ENCODE results near the gene PTGS1.

DNA sequence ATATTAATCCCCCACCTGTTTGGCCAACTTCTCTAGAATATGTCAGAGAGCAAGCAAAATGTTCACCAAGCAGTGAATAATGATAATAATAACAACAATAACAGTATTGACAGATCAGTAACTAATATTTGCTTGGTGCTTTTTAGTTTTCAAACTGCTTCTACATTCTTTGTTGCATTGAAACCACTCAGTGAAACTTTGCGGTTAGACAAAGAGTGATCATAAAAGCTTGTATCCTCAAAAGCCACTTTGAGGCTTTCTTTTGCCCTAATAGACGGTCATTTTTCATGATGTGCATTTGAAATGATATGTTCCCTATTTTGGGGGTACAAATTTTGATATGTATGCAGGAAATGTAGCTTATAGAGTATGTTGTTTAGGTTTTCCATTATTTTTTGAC, 43.6 kb upstream of the PTGS1 start:
- TF ChIP-seq SMARCC2 (IDR thresholded peaks at IDR 0.05) (no peak), NRL (CRISPR knock-in tag; IDR thresholded peaks at IDR 0.05; ENCODE audit: borderline replicate concordance) (no peak), PRPF4 (IDR thresholded peaks at IDR 0.05; ENCODE audit: low read depth, low read length, poor library complexity, severe bottlenecking) (no peak), TEAD3 (CRISPR knock-in tag; optimal IDR thresholded peaks at IDR 0.05; ENCODE audit: borderline replicate concordance) (no peak), RAD21 (CRISPR knock-in tag; IDR thresholded peaks at IDR 0.05) (no peak), GATAD2A (CRISPR knock-in tag; IDR thresholded peaks at IDR 0.05) (no peak), RFXAP (CRISPR knock-in tag; IDR thresholded peaks at IDR 0.05; ENCODE audit: borderline replicate concordance) (no peak), ZFX (CRISPR knock-in tag; IDR thresholded peaks at IDR 0.05; ENCODE audit: low read depth) (no peak)
- TF ChIP-seq, protein P1, sequence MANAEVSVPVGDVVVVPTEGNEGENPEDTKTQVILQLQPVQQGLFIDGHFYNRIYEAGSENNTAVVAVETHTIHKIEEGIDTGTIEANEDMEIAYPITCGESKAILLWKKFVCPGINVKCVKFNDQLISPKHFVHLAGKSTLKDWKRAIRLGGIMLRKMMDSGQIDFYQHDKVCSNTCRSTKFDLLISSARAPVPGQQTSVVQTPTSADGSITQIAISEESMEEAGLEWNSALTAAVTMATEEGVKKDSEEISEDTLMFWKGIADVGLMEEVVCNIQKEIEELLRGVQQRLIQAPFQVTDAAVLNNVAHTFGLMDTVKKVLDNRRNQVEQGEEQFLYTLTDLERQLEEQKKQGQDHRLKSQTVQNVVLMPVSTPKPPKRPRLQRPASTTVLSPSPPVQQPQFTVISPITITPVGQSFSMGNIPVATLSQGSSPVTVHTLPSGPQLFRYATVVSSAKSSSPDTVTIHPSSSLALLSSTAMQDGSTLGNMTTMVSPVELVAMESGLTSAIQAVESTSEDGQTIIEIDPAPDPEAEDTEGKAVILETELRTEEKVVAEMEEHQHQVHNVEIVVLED (CRISPR knock-in tag; IDR thresholded peaks at IDR 0.05; ENCODE audit: borderline replicate concordance), result no peak
- TF ChIP-seq, protein P2, sequence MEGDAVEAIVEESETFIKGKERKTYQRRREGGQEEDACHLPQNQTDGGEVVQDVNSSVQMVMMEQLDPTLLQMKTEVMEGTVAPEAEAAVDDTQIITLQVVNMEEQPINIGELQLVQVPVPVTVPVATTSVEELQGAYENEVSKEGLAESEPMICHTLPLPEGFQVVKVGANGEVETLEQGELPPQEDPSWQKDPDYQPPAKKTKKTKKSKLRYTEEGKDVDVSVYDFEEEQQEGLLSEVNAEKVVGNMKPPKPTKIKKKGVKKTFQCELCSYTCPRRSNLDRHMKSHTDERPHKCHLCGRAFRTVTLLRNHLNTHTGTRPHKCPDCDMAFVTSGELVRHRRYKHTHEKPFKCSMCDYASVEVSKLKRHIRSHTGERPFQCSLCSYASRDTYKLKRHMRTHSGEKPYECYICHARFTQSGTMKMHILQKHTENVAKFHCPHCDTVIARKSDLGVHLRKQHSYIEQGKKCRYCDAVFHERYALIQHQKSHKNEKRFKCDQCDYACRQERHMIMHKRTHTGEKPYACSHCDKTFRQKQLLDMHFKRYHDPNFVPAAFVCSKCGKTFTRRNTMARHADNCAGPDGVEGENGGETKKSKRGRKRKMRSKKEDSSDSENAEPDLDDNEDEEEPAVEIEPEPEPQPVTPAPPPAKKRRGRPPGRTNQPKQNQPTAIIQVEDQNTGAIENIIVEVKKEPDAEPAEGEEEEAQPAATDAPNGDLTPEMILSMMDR (CRISPR knock-in tag; IDR thresholded peaks at IDR 0.05), result no peak
- TF ChIP-seq, protein P3, sequence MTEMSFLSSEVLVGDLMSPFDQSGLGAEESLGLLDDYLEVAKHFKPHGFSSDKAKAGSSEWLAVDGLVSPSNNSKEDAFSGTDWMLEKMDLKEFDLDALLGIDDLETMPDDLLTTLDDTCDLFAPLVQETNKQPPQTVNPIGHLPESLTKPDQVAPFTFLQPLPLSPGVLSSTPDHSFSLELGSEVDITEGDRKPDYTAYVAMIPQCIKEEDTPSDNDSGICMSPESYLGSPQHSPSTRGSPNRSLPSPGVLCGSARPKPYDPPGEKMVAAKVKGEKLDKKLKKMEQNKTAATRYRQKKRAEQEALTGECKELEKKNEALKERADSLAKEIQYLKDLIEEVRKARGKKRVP (CRISPR knock-in tag; IDR thresholded peaks at IDR 0.05), result no peak
- TF ChIP-seq, protein P4, sequence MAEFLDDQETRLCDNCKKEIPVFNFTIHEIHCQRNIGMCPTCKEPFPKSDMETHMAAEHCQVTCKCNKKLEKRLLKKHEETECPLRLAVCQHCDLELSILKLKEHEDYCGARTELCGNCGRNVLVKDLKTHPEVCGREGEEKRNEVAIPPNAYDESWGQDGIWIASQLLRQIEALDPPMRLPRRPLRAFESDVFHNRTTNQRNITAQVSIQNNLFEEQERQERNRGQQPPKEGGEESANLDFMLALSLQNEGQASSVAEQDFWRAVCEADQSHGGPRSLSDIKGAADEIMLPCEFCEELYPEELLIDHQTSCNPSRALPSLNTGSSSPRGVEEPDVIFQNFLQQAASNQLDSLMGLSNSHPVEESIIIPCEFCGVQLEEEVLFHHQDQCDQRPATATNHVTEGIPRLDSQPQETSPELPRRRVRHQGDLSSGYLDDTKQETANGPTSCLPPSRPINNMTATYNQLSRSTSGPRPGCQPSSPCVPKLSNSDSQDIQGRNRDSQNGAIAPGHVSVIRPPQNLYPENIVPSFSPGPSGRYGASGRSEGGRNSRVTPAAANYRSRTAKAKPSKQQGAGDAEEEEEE (CRISPR knock-in tag; IDR thresholded peaks at IDR 0.05; ENCODE audit: borderline replicate concordance), result no peak

Measured in HepG2 (cell line).